Neural progenitor cell (in vitro differentiated cells): ENCODE measurements around the gene SCLY. TPM values are rescaled to one million over a fixed set of nuclear protein-coding genes. Genes with fewer than 3 reads are reported as not detected.

Source experiments
- DNase-seq: peaks from one replicate; pipeline ENCODE4 v3.0.0-alpha.2; 2016; ENCODE audit warnings: low spot score
- H2AFZ ChIP-seq: fragments of 200-600 bp; sonication (generic); replicated peaks from 2 replicates; pipeline ENCODE4 v1.6.1; 2016; ENCODE audit warnings: antibody characterized with exemption
- H3F3A ChIP-seq: fragments of 200-600 bp; sonication (generic); 2 replicates; pipeline ENCODE4 v1.6.1; 2016; ENCODE audit warnings: antibody characterized with exemption, low read depth
- H3K27ac ChIP-seq: fragments of 200-600 bp; sonication (generic); 2 replicates; pipeline ENCODE4 v1.5.1; 2016; ENCODE audit warnings: mild to moderate bottlenecking
- H3K27me3 ChIP-seq: fragments of 200-600 bp; sonication (generic); 2 replicates; pipeline ENCODE4 v1.6.1; 2016; ENCODE audit warnings: mild to moderate bottlenecking, moderate library complexity
- H3K36me3 ChIP-seq: fragments of 200-600 bp; sonication (generic); 2 replicates; pipeline ENCODE4 v1.5.1; 2016
- H3K4me1 ChIP-seq: fragments of 200-600 bp; sonication (generic); 2 replicates; pipeline ENCODE4 v1.6.1; 2016; ENCODE audit warnings: mixed run types
- H3K4me2 ChIP-seq: fragments of 200-600 bp; sonication (generic); 2 replicates; pipeline ENCODE4 v1.6.1; 2016
- H3K4me3 ChIP-seq: fragments of 200-600 bp; sonication (generic); 2 replicates; pipeline ENCODE4 v1.5.1; 2016
- H3K79me2 ChIP-seq: fragments of 200-600 bp; sonication (generic); 2 replicates; pipeline ENCODE4 v1.6.1; 2016; ENCODE audit warnings: low read depth
- H3K9ac ChIP-seq: fragments of 200-600 bp; sonication (generic); 2 replicates; pipeline ENCODE4 v1.6.1; 2016
- H3K9me3 ChIP-seq: fragments of 200-600 bp; sonication (generic); 2 replicates; pipeline ENCODE4 v1.5.1; 2016; ENCODE audit warnings: low read depth
- H4K20me1 ChIP-seq: fragments of 200-600 bp; sonication (generic); 2 replicates; pipeline ENCODE4 v1.6.1; 2016; ENCODE audit warnings: low read depth
- H3K27ac Mint-ChIP-seq: 3 replicates; pipeline ENCODE4 v1.8.0; 2021; ENCODE audit warnings: mixed read lengths
- H3K27me3 Mint-ChIP-seq: 2 replicates; pipeline ENCODE4 v1.8.0; 2022; ENCODE audit warnings: low read depth, mild to moderate bottlenecking, inconsistent platforms, moderate library complexity, mixed read lengths; ENCODE audit not compliant: insufficient read depth
- H3K36me3 Mint-ChIP-seq: 3 replicates; pipeline ENCODE4 v1.8.0; 2021; ENCODE audit warnings: mixed read lengths
- H3K4me1 Mint-ChIP-seq: 3 replicates; pipeline ENCODE4 v1.8.0; 2021; ENCODE audit warnings: mixed read lengths
- H3K4me3 Mint-ChIP-seq: 3 replicates; pipeline ENCODE4 v1.8.0; 2021; ENCODE audit warnings: mild to moderate bottlenecking, moderate library complexity, mixed read lengths
- H3K9me3 Mint-ChIP-seq: 3 replicates; pipeline ENCODE4 v1.8.0; 2020; ENCODE audit warnings: mixed read lengths
- CTCF ChIP-seq: fragments of 200-600 bp; sonication (generic); IDR thresholded peaks from 2 replicates; pipeline ENCODE4 v1.5.1; 2017; ENCODE audit warnings: antibody characterized with exemption, mild to moderate bottlenecking
- EZH2 ChIP-seq: fragments of 200-600 bp; sonication (generic); IDR thresholded peaks from 2 replicates; pipeline ENCODE4 v1.6.1; 2017; ENCODE audit warnings: antibody characterized with exemption, mild to moderate bottlenecking, moderate library complexity
- EZH2phosphoT487 ChIP-seq: fragments of 200-600 bp; sonication (generic); IDR thresholded peaks from 2 replicates; pipeline ENCODE4 v1.6.1; 2017; ENCODE audit warnings: antibody characterized with exemption
- total RNA-seq: library from RNA; depleted of rRNA; stranded (reverse); fragments of >200 nt; gene quantifications from 2 replicates; pipeline ENCODE4 v1.2.3, GENCODE V29; 2015; ENCODE audit warnings: low replicate concordance

SCLY gene
- total RNA-seq, 1 donor from 2014 or later, result 44.1 TPM

- no peak overlapping the region for H3K4me3 ChIP-seq
- H3K36me3 Mint-ChIP-seq, result no peaks in the 10 kb centered on the region
- no peaks in the 10 kb centered on the region for H3K9me3 ChIP-seq
- H3K79me2 ChIP-seq, result no peaks in the 10 kb centered on the region
- peaks cover 7% of the 10 kb centered on the region for H3K4me1 ChIP-seq
- TF ChIP-seq EZH2phosphoT487 (no peak), CTCF (no peak), EZH2 (no peak)
- H3K4me2 ChIP-seq, result no peak overlapping the region
- no peak overlapping the region for H3K9ac ChIP-seq
- no peaks in the 10 kb centered on the region for H3K27me3 ChIP-seq
- no peaks in the 10 kb centered on the region for H3K36me3 ChIP-seq
- H3K27ac Mint-ChIP-seq, result no peak overlapping the region
- no peak for DNase-seq
- H3K27me3 Mint-ChIP-seq, result peaks cover 2% of the 10 kb centered on the region
- no peak overlapping the region for H2AFZ ChIP-seq
- H3K9me3 Mint-ChIP-seq, result no peaks in the 10 kb centered on the region
- peaks cover 9% of the 10 kb centered on the region for H3F3A ChIP-seq
- H3K4me3 Mint-ChIP-seq, result no peak overlapping the region
- no peaks in the 10 kb centered on the region for H3K4me1 Mint-ChIP-seq
- no peak overlapping the region for H3K27ac ChIP-seq
- H4K20me1 ChIP-seq, result no peaks in the 10 kb centered on the region
Measured at GRCh38 chr2:238124488-238125126, 63.8 kb downstream of the SCLY start.

- no peaks in the 10 kb centered on the region for H3K36me3 Mint-ChIP-seq
- peaks cover 9% of the 10 kb centered on the region for H3F3A ChIP-seq
- no peaks in the 10 kb centered on the region for H3K79me2 ChIP-seq
- no peaks in the 10 kb centered on the region for H3K4me1 Mint-ChIP-seq
- H3K27ac Mint-ChIP-seq, result no peak overlapping the region
- no peak overlapping the region for H3K27ac ChIP-seq
- H3K4me1 ChIP-seq, result peaks cover 5% of the 10 kb centered on the region
- no peak overlapping the region for H3K4me3 ChIP-seq
- no peak for DNase-seq
- H3K4me3 Mint-ChIP-seq, result no peak overlapping the region
- H3K36me3 ChIP-seq, result no peaks in the 10 kb centered on the region
- no peak overlapping the region for H3K9ac ChIP-seq
- no peaks in the 10 kb centered on the region for H4K20me1 ChIP-seq
- H3K9me3 ChIP-seq, result no peaks in the 10 kb centered on the region
- no peak for TF ChIP-seq CTCF
- TF ChIP-seq EZH2, result no peak
- TF ChIP-seq EZH2phosphoT487, result no peak
- no peak overlapping the region for H2AFZ ChIP-seq
- H3K9me3 Mint-ChIP-seq, result no peaks in the 10 kb centered on the region
- H3K27me3 ChIP-seq, result no peaks in the 10 kb centered on the region
- no peaks in the 10 kb centered on the region for H3K27me3 Mint-ChIP-seq
- H3K4me2 ChIP-seq, result no peak overlapping the region
Measured at GRCh38 chr2:238125127-238125885, 64.5 kb downstream of the SCLY start.

GRCh38 chr2:238126338-238126737 lies 65.5 kb downstream of the SCLY start:
- H3K27me3 Mint-ChIP-seq, result no peaks in the 10 kb centered on the region
- TF ChIP-seq EZH2 (no peak), CTCF (no peak), EZH2phosphoT487 (no peak)
- H3K79me2 ChIP-seq, result no peaks in the 10 kb centered on the region
- peaks cover 9% of the 10 kb centered on the region for H3F3A ChIP-seq
- no peak overlapping the region for H3K4me3 Mint-ChIP-seq
- H3K27ac Mint-ChIP-seq, result no peak overlapping the region
- no peaks in the 10 kb centered on the region for H3K36me3 Mint-ChIP-seq
- H3K27ac ChIP-seq, result no peak overlapping the region
- no peaks in the 10 kb centered on the region for H3K36me3 ChIP-seq
- H4K20me1 ChIP-seq, result no peaks in the 10 kb centered on the region
- no peak overlapping the region for H3K4me3 ChIP-seq
- H3K9ac ChIP-seq, result no peak overlapping the region
- H3K4me1 Mint-ChIP-seq, result no peaks in the 10 kb centered on the region
- H2AFZ ChIP-seq, result no peak overlapping the region
- no peaks in the 10 kb centered on the region for H3K9me3 ChIP-seq
- no peak for DNase-seq
- no peaks in the 10 kb centered on the region for H3K9me3 Mint-ChIP-seq
- H3K4me2 ChIP-seq, result no peak overlapping the region
- no peaks in the 10 kb centered on the region for H3K4me1 ChIP-seq
- H3K27me3 ChIP-seq, result no peaks in the 10 kb centered on the region
